Hippocampal formation (tissue), 2 donors: ENCODE measurements around the gene SOWAHA.
"Not testable (repeated sequence)": the region's sequence is repeated elsewhere in the genome, so short reads cannot be mapped to it uniquely, and the experiment has no call there.

Experiments
- DNase-seq, 2 donors: peaks; one replicate each; lab custom pipeline; 2025; lab: John Stamatoyannopoulos, UW

Gene SOWAHA

GRCh38 chr5:132777209-132778069 is 35.7 kb upstream of the SOWAHA start, which contains the start of gene SEPTIN8:
TSS of gene SEPTIN8 (minus strand) at chr5:132777239. CDS start at chr5:132777137, 102 bp downstream.
- DNase-seq: peak; percentile 38 to 66

- DNase-seq: no peak
Measured at GRCh38 chr5:132778129-132778528, 35.0 kb upstream of the SOWAHA start.

- no peak for DNase-seq
Measured at GRCh38 chr5:132778856-132779255, 34.2 kb upstream of the SOWAHA start.

- DNase-seq: peak; percentile 71 to 80
Measured at GRCh38 chr5:132779961-132780360, 33.1 kb upstream of the SOWAHA start.

GRCh38 chr5:132780577-132780976 is 32.5 kb upstream of the SOWAHA start:
- DNase-seq: no peak

GRCh38 chr5:132781029-132781428 is 32.1 kb upstream of the SOWAHA start:
- DNase-seq: no peak

- peak in 1 of 2 donors; percentile 51 for DNase-seq
Measured at GRCh38 chr5:132782101-132782500, 31.0 kb upstream of the SOWAHA start.

GRCh38 chr5:132785365-132785764 is 27.7 kb upstream of the SOWAHA start:
- DNase-seq: no peak

GRCh38 chr5:132785864-132786263 is 27.2 kb upstream of the SOWAHA start:
- DNase-seq: no peak

- no peak for DNase-seq
Measured at GRCh38 chr5:132787076-132787475, 26.0 kb upstream of the SOWAHA start.

- DNase-seq: no peak
Measured at GRCh38 chr5:132788508-132788907, 24.6 kb upstream of the SOWAHA start.

- DNase-seq: no peak
Measured at GRCh38 chr5:132788990-132789886, 23.9 kb upstream of the SOWAHA start.

- peak in 1 of 2 donors; percentile 64 for DNase-seq
Measured at GRCh38 chr5:132790201-132790865, 22.8 kb upstream of the SOWAHA start.

- DNase-seq: no peak
Measured at GRCh38 chr5:132791026-132791425, 22.1 kb upstream of the SOWAHA start.

- DNase-seq: peak; percentile 75 to 90
Measured at GRCh38 chr5:132797651-132798050, 15.5 kb upstream of the SOWAHA start.

GRCh38 chr5:132799392-132799791 is 13.7 kb upstream of the SOWAHA start:
- no peak for DNase-seq

- DNase-seq: peak; percentile 59 to 93
Measured at GRCh38 chr5:132800545-132800944, 12.6 kb upstream of the SOWAHA start.

GRCh38 chr5:132802044-132802684 is 10.9 kb upstream of the SOWAHA start:
- no peak for DNase-seq

GRCh38 chr5:132802685-132803066 is 10.4 kb upstream of the SOWAHA start:
- not testable (repeated sequence) for DNase-seq

GRCh38 chr5:132804219-132804618 is 8.9 kb upstream of the SOWAHA start:
- not testable (repeated sequence) for DNase-seq

GRCh38 chr5:132805872-132806271 is 7.2 kb upstream of the SOWAHA start:
- DNase-seq: not testable (repeated sequence)

- not testable (repeated sequence) for DNase-seq
Measured at GRCh38 chr5:132806804-132807162, 6.3 kb upstream of the SOWAHA start.
